Mononuclear cell (primary cell): Measurements from ENCODE around the gene CRAMP1. TPM values are rescaled to one million over a fixed set of nuclear protein-coding genes. Genes with fewer than 3 reads are reported as not detected.
"Not testable (repeated sequence)": the region's sequence is repeated elsewhere in the genome, so short reads cannot be mapped to it uniquely, and the experiment has no call there.

Experiments
- H3K27me3 ChIP-seq: 2 replicates; pipeline ENCODE4 v1.6.0; 2011; ENCODE audit warnings: low read length, control low read depth; ENCODE audit not compliant: insufficient read depth
- H3K4me1 ChIP-seq: 2 replicates; pipeline ENCODE4 v1.5.1; 2011; ENCODE audit warnings: mild to moderate bottlenecking, low read length, control low read depth; ENCODE audit not compliant: insufficient read depth
- H3K4me3 ChIP-seq: 2 replicates; pipeline ENCODE4 v1.5.1; 2011; ENCODE audit warnings: mild to moderate bottlenecking, low read length, moderate library complexity
- H3K9me3 ChIP-seq: 2 replicates; pipeline ENCODE4 v1.5.1; 2011; ENCODE audit warnings: low read depth, mild to moderate bottlenecking, control low read depth, low read length
- total RNA-seq: library from RNA; depleted of rRNA; stranded (reverse); fragments of >200 nt; gene quantifications from one replicate; pipeline ENCODE4 v1.2.3, GENCODE V29; 2012

Gene CRAMP1
- total RNA-seq, 1 donor: 11.2 TPM

DNA sequence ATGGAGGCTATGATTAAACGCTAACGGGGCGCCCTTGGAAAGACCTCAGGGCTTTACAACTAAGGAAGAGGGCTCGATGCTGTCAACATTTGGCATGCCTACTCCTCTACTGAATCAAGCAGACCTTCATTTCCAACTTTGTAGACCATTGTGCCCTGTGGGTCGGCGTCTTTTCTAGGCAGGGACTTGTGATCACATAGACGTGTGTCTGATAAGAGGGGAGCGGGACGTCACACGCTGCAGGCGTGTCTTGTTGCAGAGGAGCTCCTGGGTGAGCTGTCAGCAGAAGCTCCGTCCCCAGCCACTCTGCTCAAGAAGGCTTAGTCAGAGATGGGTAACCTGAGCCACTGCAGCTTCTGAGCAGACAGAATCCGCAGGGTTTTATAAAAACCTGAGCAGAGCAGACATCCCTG, 96.6 kb downstream of the CRAMP1 start:
- no peak overlapping the region for H3K4me3 ChIP-seq
- H3K9me3 ChIP-seq: no peaks in the 10 kb centered on the region
- peaks cover 54% of the 10 kb centered on the region for H3K4me1 ChIP-seq
- no peaks in the 10 kb centered on the region for H3K27me3 ChIP-seq

DNA sequence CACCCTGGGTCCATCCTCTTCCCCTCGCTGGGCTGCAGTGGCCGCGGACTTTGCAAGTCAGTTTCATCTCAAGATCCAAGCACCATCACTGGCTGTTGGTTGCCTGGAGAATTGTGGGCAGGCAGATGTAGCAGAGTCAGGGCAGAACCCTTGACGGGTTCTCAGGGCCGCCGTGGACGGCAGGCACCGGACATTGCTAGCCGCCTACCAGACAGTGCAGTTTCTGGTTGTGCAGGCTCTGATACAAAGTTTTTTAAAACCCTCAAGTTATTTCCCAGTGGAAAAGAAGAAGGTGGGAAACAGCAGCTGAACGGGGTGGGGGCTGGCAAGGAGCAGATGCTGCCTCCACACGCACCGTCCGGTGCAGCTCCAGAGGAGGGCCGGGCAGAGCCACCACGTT, 97.2 kb downstream of the CRAMP1 start:
- Histone ChIP-seq H3K4me1 (peaks cover 59% of the 10 kb centered on the region), H3K9me3 (no peaks in the 10 kb centered on the region), H3K27me3 (no peaks in the 10 kb centered on the region), H3K4me3 (no peak overlapping the region)

DNA sequence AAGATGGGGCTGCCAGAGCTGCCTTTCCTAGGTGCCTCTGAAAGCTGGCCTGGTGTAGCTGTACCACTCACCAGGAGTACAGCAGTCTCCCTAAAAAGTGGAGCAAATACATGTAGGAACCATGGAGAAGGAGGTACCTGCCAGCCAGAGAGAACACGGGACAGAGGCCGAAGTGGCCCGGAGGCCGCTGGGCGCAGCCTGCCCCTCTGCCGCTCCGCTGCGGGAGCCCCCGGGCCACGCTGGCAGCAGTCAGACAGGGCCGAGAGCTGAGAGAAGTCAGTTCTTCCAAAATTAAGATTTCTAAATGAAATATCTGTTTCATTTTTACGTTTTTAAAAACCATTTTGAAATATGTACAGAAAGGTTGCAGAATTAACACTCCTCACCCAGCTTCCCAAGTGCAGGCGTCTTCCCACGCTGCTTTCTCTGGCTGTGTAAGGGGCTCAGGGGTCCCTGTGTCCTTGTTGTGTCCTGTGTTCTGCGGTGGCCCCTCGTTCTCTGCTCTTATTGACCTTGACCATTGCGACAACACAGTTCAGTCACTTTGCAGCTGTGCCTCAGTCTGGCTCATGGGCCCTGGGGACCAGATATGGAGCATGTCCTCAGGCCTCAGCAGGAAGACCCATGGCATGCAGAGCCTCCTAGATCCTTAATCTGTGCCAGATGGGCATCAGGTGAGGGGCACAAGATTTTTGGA, 98.8 kb downstream of the CRAMP1 start:
- peaks cover 54% of the 10 kb centered on the region for H3K4me1 ChIP-seq
- H3K4me3 ChIP-seq: no peak overlapping the region
- no peaks in the 10 kb centered on the region for H3K9me3 ChIP-seq
- no peaks in the 10 kb centered on the region for H3K27me3 ChIP-seq

DNA sequence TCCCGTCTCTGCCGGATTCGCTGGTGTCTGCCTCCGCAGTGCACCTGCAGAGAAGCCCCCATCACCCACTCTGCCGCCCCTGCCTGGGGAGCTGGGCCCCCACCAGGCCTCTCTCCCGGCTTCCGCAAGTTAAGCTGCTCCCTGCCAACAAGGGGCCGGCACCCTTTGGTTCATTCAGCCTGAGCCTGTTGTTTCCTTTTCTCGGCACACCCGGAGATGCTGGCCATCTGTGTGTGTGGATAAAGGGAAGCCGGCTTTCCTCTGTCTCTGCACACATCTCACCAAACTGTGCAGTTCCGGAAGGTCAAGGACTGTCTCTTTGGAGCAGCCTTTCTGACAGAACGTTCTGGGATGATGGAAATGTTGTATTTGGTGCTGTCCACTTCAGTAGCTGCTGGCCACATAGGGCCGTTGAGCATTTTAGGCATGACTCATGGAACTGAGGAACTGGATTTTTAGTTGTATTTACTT, 100.7 kb downstream of the CRAMP1 start:
- Histone ChIP-seq H3K27me3 (no peaks in the 10 kb centered on the region), H3K9me3 (no peaks in the 10 kb centered on the region), H3K4me3 (no peak overlapping the region), H3K4me1 (peaks cover 48% of the 10 kb centered on the region)

DNA sequence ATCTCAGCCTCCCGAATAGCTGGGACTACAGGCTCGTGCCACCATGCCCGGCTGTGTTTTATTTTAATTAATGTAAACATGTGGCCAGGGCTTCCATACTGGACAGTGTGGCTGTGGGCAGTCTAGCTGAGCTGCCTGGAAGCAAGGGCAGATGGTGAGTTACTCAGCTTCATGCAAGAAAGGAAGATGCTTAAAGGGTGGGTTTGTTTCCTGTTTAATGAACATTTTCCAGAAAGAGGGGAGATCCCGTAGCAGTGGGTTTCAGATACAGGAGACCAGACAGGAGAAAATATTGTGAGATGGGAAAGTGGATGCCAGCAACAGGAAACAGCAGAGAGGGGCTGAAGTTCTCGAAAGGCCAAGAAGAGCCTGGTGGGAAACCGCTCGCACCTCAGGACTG, 101.2 kb downstream of the CRAMP1 start:
- peaks cover 43% of the 10 kb centered on the region for H3K4me1 ChIP-seq
- H3K4me3 ChIP-seq: no peak overlapping the region
- no peaks in the 10 kb centered on the region for H3K27me3 ChIP-seq
- H3K9me3 ChIP-seq: no peaks in the 10 kb centered on the region

DNA sequence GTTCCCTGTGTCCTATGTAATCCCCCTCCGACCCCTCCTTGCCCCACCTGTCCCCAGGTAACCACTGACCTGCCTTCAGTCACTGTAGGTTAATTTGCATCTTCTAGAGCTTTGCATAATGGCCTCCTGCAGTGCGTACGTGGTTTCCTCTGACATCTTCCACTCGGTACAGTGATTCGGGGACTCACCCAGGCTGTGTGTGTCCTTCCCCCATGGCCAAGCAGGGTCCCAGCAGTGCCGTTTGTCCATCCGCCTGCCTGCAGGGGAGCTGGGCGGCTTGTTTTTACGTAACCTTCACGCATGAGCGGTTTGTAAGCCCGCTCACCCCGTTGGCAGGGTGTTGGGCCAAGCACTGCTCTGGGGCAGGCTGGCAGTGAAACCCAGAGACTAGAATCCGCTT, 101.8 kb downstream of the CRAMP1 start:
- Histone ChIP-seq H3K4me3 (no peak overlapping the region), H3K4me1 (peaks cover 42% of the 10 kb centered on the region), H3K9me3 (no peaks in the 10 kb centered on the region), H3K27me3 (no peaks in the 10 kb centered on the region)

DNA sequence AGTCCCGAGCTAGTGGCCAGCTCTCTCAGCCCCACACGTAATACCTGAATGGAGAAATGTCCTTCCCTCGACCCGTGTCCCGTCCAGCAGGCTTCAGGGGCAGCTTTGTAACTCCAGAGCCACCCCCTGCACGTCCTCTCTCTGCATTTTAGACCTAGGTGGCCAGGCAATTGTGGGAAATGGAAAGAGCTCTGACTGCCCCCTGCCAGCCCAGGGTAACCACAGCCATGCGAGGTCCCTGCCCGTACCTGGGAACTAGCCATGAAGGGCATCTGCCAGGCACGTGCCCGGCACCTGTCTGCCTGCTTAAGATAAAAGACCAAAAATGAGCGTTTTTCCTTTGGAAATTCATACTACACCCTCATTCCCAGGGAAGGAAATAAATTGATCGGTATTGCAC, 103.1 kb downstream of the CRAMP1 start:
- H3K27me3 ChIP-seq: no peaks in the 10 kb centered on the region
- no peaks in the 10 kb centered on the region for H3K9me3 ChIP-seq
- H3K4me1 ChIP-seq: peaks cover 53% of the 10 kb centered on the region
- no peak overlapping the region for H3K4me3 ChIP-seq

DNA sequence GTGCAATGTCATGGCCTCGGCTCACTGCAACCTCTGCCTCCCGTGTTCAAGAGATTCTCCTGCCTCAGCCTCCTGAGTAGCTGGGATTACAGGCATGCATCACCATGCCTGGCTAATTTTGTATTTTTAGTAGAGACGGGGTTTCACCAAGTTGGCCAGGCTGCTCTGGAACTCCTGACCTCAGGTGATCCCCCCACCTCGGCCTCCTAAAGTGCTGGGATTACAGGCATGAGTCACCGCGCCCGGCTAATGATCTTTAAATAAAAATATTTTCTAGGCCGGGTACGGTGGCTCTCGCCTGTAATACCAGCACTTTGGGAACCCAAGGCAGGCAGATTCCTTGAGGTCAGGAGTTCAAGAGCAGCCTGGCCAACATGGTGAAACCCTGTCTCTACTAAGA, 106.1 kb downstream of the CRAMP1 start:
- peaks cover 68% of the 10 kb centered on the region for H3K4me1 ChIP-seq
- H3K27me3 ChIP-seq, H3K9me3 ChIP-seq, H3K4me3 ChIP-seq: not testable (repeated sequence)

DNA sequence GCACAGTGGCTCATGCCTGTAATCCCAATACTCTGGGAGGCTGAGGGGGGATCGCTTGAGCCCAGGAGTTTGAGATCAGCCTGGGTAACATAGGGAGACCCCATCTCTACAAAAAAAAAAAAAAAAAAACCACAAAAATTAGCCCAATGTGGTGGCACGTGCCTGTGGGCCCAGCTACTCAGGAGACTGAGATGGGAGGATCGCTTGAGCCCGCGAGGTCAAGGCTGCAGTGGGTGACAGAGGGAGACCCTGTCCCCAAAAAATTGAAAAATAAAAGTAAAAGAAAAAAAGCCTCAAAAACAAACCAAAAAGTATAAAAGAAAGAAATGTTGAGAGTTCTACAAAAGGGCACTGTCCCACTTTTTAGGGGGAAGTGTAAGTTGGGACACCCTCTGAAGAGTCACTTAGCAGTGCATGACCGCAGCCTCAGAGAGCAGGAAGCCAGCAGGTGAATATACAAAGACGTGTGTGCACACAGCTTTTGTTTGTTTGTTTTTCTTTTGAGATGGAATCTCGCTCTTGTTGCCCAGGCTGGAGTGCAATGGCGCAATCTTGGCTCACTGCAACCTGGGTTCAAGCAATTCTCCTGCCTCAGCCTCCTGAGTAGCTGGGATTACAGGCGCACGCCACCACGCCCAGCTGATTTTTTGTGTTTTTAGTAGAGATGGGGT, 107.5 kb downstream of the CRAMP1 start:
- H3K9me3 ChIP-seq, H3K27me3 ChIP-seq, H3K4me3 ChIP-seq: not testable (repeated sequence)
- peaks cover 63% of the 10 kb centered on the region for H3K4me1 ChIP-seq

DNA sequence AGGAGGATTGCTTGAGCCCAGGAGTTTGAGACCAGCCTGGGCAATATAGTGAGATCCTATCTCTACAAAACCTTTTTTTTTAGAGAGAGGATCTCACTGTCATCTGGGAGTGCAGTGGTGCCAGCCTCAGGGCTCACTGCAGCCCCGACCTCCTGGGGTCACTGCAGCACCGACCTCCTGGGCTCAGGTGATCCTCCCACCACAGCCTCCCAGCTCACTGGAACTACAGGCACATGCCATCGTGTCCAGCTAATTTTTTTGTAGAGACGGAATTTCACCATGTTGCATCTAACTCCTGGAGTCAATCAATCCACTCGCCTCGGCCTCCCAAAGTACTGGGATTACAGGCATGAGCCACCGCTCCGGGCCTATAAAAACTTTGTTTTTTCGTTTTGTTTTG, 109.2 kb downstream of the CRAMP1 start:
- no peaks in the 10 kb centered on the region for H3K27me3 ChIP-seq
- H3K4me3 ChIP-seq: no peak overlapping the region
- H3K4me1 ChIP-seq: peaks cover 63% of the 10 kb centered on the region

DNA sequence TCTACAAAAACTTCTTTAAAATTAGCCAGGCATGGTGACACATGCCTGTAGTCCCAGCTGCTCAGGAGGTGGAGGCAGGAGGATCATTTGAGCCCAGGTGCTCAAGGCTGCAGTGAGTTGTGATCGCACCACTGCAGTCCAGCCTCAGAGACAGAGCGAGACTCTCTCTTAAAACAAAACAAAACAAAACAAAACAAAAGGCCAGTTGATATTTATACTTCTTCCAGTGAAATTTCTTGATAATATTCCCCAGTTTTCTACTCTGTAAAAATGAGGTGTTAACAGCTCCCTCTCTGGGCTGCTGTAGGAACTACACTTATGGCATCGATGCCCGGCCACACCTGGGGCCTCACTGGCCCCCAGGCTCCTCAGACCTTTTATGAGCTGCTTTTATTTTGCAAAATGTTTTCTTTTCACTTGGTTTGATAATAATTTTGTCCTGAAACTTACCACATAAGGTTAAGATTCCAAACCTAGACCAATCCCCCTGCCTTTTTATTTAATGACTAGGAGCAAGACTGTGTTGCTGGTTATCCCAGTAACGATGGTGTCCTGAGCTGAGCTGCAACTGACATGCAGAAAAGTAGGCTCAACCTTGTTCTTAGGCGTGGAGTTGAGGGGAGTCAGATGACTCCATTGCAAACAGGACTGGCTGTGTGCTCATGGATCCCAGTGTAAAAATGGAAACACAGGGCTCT, 111.4 kb downstream of the CRAMP1 start:
- Histone ChIP-seq H3K27me3 (no peaks in the 10 kb centered on the region), H3K9me3 (no peaks in the 10 kb centered on the region), H3K4me1 (peaks cover 57% of the 10 kb centered on the region), H3K4me3 (no peak overlapping the region)

More for the DNA sequence above, 109.2 kb downstream of the CRAMP1 start:
- H3K9me3 ChIP-seq: no peaks in the 10 kb centered on the region

DNA sequence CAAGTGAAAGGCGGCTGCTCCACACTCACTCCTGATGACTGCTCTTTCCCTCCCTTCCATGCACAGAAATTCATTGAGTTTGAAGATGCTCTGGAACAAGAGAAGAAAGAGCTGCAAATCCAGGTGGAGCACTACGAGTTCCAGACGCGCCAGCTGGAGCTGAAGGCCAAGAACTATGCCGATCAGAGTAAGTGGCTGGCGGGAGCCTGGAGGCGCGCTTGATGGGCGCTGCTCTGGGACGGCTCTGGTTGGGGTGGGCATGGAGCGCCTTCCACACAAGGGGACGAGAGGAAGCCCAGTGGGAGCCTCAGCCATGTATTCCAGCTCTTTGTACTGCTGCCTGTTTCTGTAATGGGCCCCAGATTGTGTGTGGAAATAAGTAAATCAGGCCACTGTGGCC, 112.3 kb downstream of the CRAMP1 start:
- peaks cover 48% of the 10 kb centered on the region for H3K4me1 ChIP-seq
- no peaks in the 10 kb centered on the region for H3K9me3 ChIP-seq
- H3K4me3 ChIP-seq: no peak overlapping the region
- H3K27me3 ChIP-seq: no peaks in the 10 kb centered on the region

DNA sequence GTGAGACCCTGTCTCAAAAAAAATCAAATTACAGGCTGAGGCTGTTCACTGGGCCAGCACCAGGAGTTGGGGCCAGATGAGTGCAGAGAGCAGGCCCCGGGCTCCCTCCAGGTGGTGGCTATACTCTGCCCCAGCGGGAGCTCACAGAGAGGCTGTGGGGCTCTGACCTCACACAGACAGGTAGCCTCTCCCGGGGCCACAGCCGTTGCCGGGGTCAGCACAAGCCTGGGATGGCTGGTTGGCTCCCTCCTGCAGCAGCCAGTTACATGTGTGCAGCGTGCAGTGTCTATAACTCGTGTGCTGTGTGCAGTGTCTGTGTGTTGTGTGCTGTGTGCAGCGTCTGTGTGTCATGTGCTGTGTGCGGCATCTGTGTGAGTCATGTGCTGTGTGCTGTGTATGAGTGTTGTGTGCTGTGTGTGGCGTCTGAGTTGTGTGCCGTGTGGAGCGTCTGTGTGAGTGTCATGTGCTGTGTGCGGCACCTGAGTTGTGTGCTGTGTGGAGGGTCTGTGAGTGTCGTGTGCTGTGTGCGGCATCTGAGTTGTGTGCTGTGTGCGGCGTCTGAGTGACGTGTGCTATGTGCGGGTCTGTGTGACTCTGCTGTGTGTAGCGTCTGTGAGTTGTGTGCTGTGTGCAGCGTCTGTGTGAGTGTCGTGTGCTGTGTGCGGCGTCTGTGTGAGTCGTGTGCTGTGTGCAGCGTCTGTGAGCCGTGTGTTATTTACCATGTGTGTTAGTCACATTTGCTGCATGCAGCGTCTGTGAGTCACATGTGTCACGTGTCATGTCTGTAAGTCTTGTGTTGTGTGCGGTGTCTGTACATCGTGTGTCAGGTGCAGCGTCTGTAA, 114.7 kb downstream of the CRAMP1 start:
- H3K4me3 ChIP-seq: no peak overlapping the region
- H3K9me3 ChIP-seq: no peaks in the 10 kb centered on the region
- no peaks in the 10 kb centered on the region for H3K27me3 ChIP-seq
- H3K4me1 ChIP-seq: peaks cover 33% of the 10 kb centered on the region
